HG03565 (cell line): ENCODE measurements around the gene INO80E.
A peak's percentile ranks its signal among the peaks of the same experiment; 100 is the strongest.
"Not testable (repeated sequence)": the region's sequence is repeated elsewhere in the genome, so short reads cannot be mapped to it uniquely, and the experiment has no call there.

Source experiments
- ATAC-seq: cut with Tn5 transposase; IDR thresholded peaks from one replicate; pipeline ENCODE4 v1.9.1; 2021; ENCODE audit warnings: mild to moderate bottlenecking, moderate library complexity; ENCODE audit not compliant: unreplicated experiment

INO80E gene

DNA sequence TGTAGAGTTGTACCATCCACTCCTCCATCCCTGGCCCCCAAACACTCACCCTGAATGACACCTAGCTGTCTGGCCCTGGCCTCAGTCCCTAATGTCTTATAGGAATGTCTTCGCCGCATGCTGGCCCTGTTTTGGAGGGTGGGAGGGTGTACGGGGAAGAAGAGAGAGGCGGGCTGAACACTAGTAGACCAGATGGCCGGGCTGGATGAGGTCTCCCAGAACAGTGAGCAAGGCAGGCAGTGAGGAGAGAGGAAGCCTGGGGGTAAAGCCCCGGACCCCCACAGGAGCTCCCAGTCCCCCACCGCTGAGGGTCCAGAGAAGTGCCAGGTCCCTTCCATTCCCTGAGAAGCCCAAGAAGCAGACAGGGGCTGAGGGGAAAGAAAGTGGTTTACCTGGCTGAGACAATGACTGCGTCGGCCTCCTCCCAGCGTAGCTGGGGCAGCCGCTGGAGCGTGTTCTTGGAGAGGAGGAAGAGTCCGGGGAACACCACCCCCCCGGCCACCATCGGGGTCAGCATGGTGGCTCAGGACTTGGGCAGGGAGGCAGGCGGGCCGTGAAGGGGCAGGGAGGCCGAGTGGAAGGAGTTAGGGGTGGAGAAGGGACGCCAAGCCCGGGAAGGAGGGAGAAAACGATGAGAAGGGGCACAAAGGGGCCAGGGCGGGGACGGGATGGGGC lies 34.1 kb downstream of the INO80E start:
- ATAC-seq, result no peak

DNA sequence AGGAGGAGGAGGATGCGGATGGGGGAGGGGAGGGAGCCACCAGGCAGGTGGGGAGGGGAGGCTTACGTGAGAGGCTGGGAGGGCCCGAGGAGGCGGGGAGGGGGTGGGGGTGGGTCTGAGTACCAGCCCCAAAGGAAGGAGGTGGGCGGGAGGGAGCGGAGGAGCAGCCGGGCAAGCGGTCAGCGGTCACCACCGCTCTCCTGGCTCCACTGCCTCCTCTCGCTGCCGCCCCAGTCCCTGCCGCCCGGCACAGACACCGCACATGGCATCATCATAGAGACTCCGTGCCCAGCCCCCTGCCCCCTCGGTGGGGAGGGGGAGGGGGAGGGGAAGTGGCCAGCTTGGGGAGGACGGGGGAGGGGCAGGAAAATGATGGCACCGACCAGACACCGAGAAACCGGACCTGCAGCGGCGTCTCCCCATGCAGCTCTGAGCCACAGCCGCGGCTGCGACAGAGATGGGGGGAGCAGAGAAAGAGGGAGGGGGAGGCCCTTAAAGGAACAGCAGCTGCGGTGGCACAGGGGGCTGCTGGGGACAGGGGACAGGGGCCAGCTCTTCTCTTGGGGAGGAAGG lies 34.9 kb downstream of the INO80E start, which contains the start of gene TLCD3B:
TSS of gene TLCD3B (minus strand) at position 431 of the 573 bp plus-strand sequence. CDS start 744 bp downstream, outside the sequence.
- no peak for ATAC-seq

DNA sequence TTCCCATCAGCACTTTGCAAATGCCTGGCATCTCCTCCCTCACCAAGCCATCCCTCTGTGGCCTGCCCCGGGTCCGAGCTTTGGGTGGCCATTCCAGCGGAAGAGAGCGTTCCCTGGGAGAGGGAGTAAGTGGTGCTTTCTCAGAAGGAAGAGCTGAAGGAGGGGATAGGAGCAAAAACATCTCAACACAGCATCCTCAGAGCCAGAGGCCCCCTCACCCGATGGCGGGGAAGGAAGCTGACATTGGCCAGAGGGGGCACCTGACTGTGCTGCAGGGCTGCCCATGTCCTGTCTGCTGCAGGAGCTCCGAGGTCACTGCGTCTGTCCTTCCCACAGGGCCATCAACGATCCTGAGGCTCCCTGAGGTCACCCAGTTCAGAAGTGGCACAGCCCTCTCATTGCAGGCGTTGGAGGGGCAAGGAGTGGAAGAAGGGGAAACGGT lies 35.5 kb downstream of the INO80E start:
- ATAC-seq, result no peak

GRCh38 chr16:30032083-30032819 lies 36.2 kb downstream of the INO80E start:
- ATAC-seq, result no peak

DNA sequence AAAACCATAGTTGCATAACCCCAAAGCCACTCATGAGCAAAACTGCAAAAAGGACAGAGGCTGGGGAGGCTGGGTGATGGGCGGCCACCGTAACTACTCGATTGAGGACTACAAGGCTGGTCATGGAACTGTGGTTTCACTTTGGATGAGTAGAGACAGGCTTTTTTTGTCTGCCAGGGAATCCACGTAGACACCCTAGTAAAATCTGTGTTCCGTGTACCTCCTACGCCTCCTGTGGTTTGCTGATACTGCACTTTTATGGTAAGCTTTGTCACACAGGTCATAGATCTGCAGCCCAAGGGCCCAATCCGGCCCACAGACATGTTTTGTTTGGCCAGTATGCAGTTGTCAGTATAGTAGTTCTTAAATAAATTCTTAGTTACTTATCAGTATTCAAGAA lies 37.2 kb downstream of the INO80E start:
- ATAC-seq, result no peak

DNA sequence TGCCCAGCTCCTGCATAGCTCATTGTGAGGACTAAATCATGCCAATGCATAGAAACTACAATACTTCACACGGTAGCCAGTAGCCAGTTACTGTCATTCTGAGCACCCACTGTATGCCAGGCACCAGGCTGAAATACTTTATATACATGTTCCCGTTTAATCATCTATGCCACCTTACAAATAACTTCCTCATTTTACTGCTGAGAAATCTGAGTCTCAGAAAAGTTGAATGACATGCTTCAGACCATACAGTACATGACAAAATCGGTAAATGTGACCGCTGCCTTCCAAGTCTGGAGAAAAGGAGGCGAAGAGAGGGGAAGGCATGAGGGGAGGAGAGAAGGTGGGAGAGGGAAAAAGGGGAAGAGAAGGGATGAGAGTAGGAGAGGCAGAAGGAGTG lies 44.2 kb downstream of the INO80E start:
- no peak for ATAC-seq

GRCh38 chr16:30040690-30041089 lies 44.6 kb downstream of the INO80E start:
- ATAC-seq, result not testable (repeated sequence)

GRCh38 chr16:30041841-30042240 lies 45.8 kb downstream of the INO80E start:
- ATAC-seq, result no peak

- no peak for ATAC-seq
These were observed 50.1 kb downstream of the INO80E start for GRCh38 chr16:30046178-30046577.

GRCh38 chr16:30046588-30046987 lies 50.5 kb downstream of the INO80E start:
- no peak for ATAC-seq

GRCh38 chr16:30049871-30050270 lies 53.8 kb downstream of the INO80E start:
- ATAC-seq, result no peak

DNA sequence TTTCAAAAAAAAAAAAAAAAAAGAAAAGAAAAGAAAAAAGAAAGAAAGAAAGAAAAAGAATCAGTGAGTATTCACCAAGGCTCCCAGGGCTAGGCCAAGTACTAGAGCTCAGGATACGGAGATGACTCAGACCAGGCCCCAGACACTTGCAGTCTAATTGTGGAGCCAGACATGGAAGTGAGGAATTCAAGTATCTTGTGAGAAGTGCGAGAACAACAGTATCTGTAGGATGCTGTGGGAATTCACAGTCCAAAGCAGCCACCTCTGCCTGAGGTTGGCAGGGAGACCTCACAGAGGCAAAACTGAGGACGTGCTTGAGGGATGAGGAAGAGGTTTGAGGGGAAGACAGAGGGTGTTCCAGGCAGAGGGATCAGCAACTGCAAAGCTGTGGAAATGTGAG lies 55.5 kb downstream of the INO80E start:
- no peak for ATAC-seq

GRCh38 chr16:30052671-30053372 lies 56.8 kb downstream of the INO80E start:
- ATAC-seq, result peak; percentile 57

- ATAC-seq, result no peak
These were observed 57.5 kb downstream of the INO80E start for GRCh38 chr16:30053376-30054015.

- no peak for ATAC-seq
These were observed 58.4 kb downstream of the INO80E start for GRCh38 chr16:30054451-30054850.

- ATAC-seq, result no peak
These were observed 59.0 kb downstream of the INO80E start for GRCh38 chr16:30054959-30055553.
